Endothelial cell of umbilical vein (primary cell): ENCODE results near the gene SUMO2. TPM values are rescaled to one million over a fixed set of nuclear protein-coding genes. Genes with fewer than 3 reads are reported as not detected.

Source experiments
- BruUV-seq: library from RNA; stranded (reverse); fragments of 400-500 nt; replicated peaks from 2 replicates; lab custom pipeline; 2021; lab: Mats Ljungman, UMichigan
- CTCF ChIA-PET: fragments of 300-600, 350-600 bp; sonication (Branson Sonifier 250); formaldehyde crosslinking; loops from one replicate; lab custom pipeline; 2021; ENCODE audit warnings: antibody characterized with exemption, inconsistent platforms; lab: Charles Lee
- POLR2A ChIA-PET: fragments of 300-600, 350-600 bp; sonication (Branson Sonifier 250); formaldehyde crosslinking; loops from one replicate; lab custom pipeline; 2021; ENCODE audit warnings: antibody characterized with exemption, inconsistent platforms; lab: Charles Lee
- DNase-seq: peaks from one replicate; pipeline ENCODE4 v3.0.0-alpha.2; 2011; ENCODE audit warnings: low read depth, low spot score
- FAIRE-seq: peaks from 2 replicates; lab custom pipeline; 2011; peaks lifted over from hg19 to GRCh38; lab: Jason Lieb, UNC
- H2AFZ ChIP-seq: 2 replicates; pipeline ENCODE4 v1.6.0; 2012; ENCODE audit warnings: low read depth, low read length, control low read depth, inconsistent platforms
- H3K27ac ChIP-seq: 2 replicates; pipeline ENCODE4 v1.5.1; 2011; ENCODE audit warnings: low read depth, mild to moderate bottlenecking, control low read depth, low read length, moderate library complexity; ENCODE audit not compliant: insufficient read depth
- H3K27me3 ChIP-seq, 2 experiments: 2 replicates each; pipeline versions ENCODE4 v1.6.0 to v1.6.1; 2011; ENCODE audit warnings: low read length in 2 of 2, mixed read lengths in 1 of 2; ENCODE audit not compliant: control insufficient read depth in 2 of 2, insufficient read depth in 2 of 2
- H3K36me3 ChIP-seq, 2 experiments: 2 replicates in 1 of 2; 3 replicates in 1 of 2; pipeline ENCODE4 v1.5.1; 2011; ENCODE audit warnings: low read length in 2 of 2, mild to moderate bottlenecking in 1 of 2, moderate library complexity in 1 of 2; ENCODE audit not compliant: control insufficient read depth in 2 of 2, insufficient read depth in 2 of 2; ENCODE audit errors: extremely low read depth in 1 of 2
- H3K4me1 ChIP-seq: 3 replicates; pipeline ENCODE4 v1.5.1; 2011; ENCODE audit warnings: mild to moderate bottlenecking, low read length; ENCODE audit not compliant: control insufficient read depth, insufficient read depth; ENCODE audit errors: extremely low read depth
- H3K4me2 ChIP-seq: 2 replicates; pipeline ENCODE4 v1.6.1; 2011; ENCODE audit warnings: low read length, control low read depth, mixed read lengths; ENCODE audit not compliant: insufficient read depth
- H3K4me3 ChIP-seq, 3 experiments: fragments of 200-600 bp in 1 of 3; sonication (generic), shearing (Covaris generic) in 1 of 3; replicated peaks in 1 of 3; 2 replicates each; pipeline ENCODE4 v1.5.1; 2011 to 2016; ENCODE audit warnings: control low read depth in 3 of 3, low read length in 3 of 3, mild to moderate bottlenecking in 2 of 3, inconsistent platforms in 1 of 3, low read depth in 1 of 3, moderate library complexity in 1 of 3; ENCODE audit not compliant: insufficient read depth in 1 of 3
- H3K79me2 ChIP-seq: 2 replicates; pipeline ENCODE4 v1.6.0; 2012; ENCODE audit warnings: low read length, inconsistent platforms; ENCODE audit not compliant: control insufficient read depth, insufficient read depth
- H3K9ac ChIP-seq: replicated peaks from 2 replicates; pipeline ENCODE3; 2011; ENCODE audit warnings: low read length, control low read depth; ENCODE audit not compliant: insufficient read depth; ENCODE audit errors: extremely low read depth
- H3K9me1 ChIP-seq: replicated peaks from 3 replicates; pipeline ENCODE4 v1.6.0; 2011; ENCODE audit warnings: mild to moderate bottlenecking, low read length; ENCODE audit not compliant: control insufficient read depth, insufficient read depth; ENCODE audit errors: extremely low read depth
- H3K9me3 ChIP-seq: replicated peaks from 2 replicates; pipeline ENCODE4 v1.5.1; 2012; ENCODE audit warnings: low read length, inconsistent platforms; ENCODE audit not compliant: control insufficient read depth, insufficient read depth
- H4K20me1 ChIP-seq: replicated peaks from 2 replicates; pipeline ENCODE3; 2011; ENCODE audit warnings: mild to moderate bottlenecking, low read length; ENCODE audit not compliant: control insufficient read depth, insufficient read depth; ENCODE audit errors: extremely low read depth
- EZH2 ChIP-seq: IDR thresholded peaks from 2 replicates; pipeline ENCODE4 v1.6.1; 2012; ENCODE audit warnings: borderline replicate concordance, low read depth, mild to moderate bottlenecking, moderate library complexity, low read length, inconsistent platforms; ENCODE audit not compliant: severe bottlenecking
- FOS ChIP-seq: IDR thresholded peaks from 2 replicates; pipeline ENCODE4 v1.6.1; 2011; ENCODE audit warnings: mild to moderate bottlenecking, low read length, moderate library complexity, borderline replicate concordance; ENCODE audit not compliant: insufficient read depth
- GATA2 ChIP-seq: IDR thresholded peaks from 2 replicates; pipeline ENCODE4 v1.7.0; 2011; ENCODE audit warnings: low read depth, mild to moderate bottlenecking, moderate library complexity, mixed read lengths, low read length; ENCODE audit not compliant: insufficient read length, insufficient read depth
- JUN ChIP-seq: IDR thresholded peaks from 2 replicates; pipeline ENCODE4 v1.6.1; 2011; ENCODE audit warnings: borderline replicate concordance, low read depth; ENCODE audit not compliant: insufficient read length, insufficient read depth
- MYC ChIP-seq: IDR thresholded peaks from one replicate; pipeline ENCODE4 v1.6.1; 2011; ENCODE audit warnings: mild to moderate bottlenecking, low read depth, low read length
- POLR2A ChIP-seq: IDR thresholded peaks from 2 replicates; pipeline ENCODE4 v1.6.1; 2012; ENCODE audit warnings: low read depth, mild to moderate bottlenecking, control low read depth, low read length
- POLR2AphosphoS5 ChIP-seq: IDR thresholded peaks from 2 replicates; pipeline ENCODE4 v1.6.1; 2012; ENCODE audit warnings: low read depth, mild to moderate bottlenecking, control low read depth, low read length, moderate library complexity; ENCODE audit not compliant: insufficient read depth
- dilution Hi-C: fragments of 300-500 bp; cut with MboI; formaldehyde crosslinking; loops from one replicate; pipeline ENCODE4 v1.15.0; 2019; ENCODE audit warnings: low sequenced_read_pairs; ENCODE audit not compliant: extremely low pct_ligation_motif_present
- intact Hi-C: fragments of 100-400 bp; cut with micrococcal nuclease; formaldehyde crosslinking; loops from one replicate; pipeline ENCODE4 v1.10.0; 2022
- polyA plus RNA-seq, 4 experiments: library from polyadenylated mRNA; depleted of rRNA in 3 of 4; stranded (reverse) in 3 of 4; unstranded in 1 of 4; fragments of >200 nt; gene quantifications; 2 replicates each; pipeline versions ENCODE4 v1.2.1 to v1.2.3, GENCODE V29; 2011 to 2012; ENCODE audit warnings: missing spikeins in 1 of 4
- total RNA-seq: library from RNA; stranded (reverse); gene quantifications from 2 replicates; pipeline ENCODE4 v1.2.3, GENCODE V29; 2021
- TF ChIP-seq, protein P1 (sequence below): IDR thresholded peaks from 2 replicates; pipeline ENCODE4 v1.6.1; 2011; ENCODE audit not compliant: insufficient read depth, insufficient read length
- TF ChIP-seq, protein P2 (sequence below), 2 donors: IDR thresholded peaks; 1 replicate in 1 of 2; 2 replicates in 1 of 2; pipeline ENCODE4 v1.5.1; 2011; ENCODE audit warnings: low read length in 2 of 2, mild to moderate bottlenecking in 2 of 2, moderate library complexity in 2 of 2, control low read depth in 1 of 2, inconsistent platforms in 1 of 2, low read depth in 1 of 2; ENCODE audit not compliant: insufficient read depth in 1 of 2; ENCODE audit errors: extremely low read depth in 1 of 2

SUMO2 gene
- total and polyA plus RNA-seq, 2 donors (not counting 3 experiments of a cell fraction or from before 2014, with no cell fraction given) = 75.6 to 437 TPM

DNA sequence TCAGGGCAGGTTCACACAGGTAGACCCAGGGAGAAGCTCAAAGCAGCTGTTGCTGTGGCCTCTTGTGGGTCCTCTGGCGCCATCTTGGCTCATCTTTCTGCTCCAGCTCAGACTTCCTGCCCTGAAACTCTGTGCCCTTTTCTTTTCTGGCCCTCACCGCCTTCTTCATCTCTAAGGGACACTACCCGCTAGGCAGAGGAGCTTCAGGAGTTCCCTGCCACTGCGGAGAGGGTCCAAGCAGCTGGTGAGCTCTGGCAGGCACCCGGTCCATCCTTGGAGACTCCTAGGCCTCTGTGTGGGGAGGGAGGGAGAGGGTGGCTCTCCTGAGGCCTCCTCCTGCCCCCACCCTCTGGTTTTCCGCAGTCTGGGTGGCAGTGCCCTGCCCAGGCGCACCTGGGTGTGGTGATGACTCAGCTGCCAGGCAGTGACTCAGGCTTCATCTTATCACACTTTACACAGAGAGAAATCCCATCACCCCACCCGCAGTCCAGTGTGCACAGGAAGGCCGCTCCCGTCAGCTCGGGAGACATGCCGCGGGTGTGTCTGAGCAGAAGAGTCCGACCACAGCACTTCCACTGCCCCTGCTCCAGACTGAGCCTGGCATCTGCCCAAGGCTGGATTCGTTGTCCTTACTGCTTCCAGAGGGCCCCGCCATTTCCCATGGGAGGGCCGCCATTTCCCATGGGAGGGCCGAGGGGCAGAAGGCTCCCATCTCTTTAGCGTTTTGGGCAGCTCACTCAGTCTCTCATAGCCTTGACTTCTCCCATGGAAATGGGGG lies 58.5 kb downstream of the SUMO2 start:
- no peaks in the 10 kb centered on the region for H4K20me1 ChIP-seq
- peak overlapping the region; percentile 32 for H3K4me2 ChIP-seq
- dilution Hi-C loops (no loop called here), intact Hi-C loops (loop anchor here (1.0 kb wide), 2 partner anchors 10 to 28 kb away; no protein-coding TSS in a partner anchor)
- H3K9ac ChIP-seq = peak overlapping the region; percentile 60
- POLR2A ChIA-PET = interaction anchor here (0.5 to 1.3 kb wide), 3 partner anchors 10 to 76 kb away, joined by 3 to 7 read pairs (median 3); partner anchors contain the start of gene SUMO2
- CTCF ChIA-PET = interaction anchor here (0.9 to 6.0 kb wide), 13 partner anchors 8 to 146 kb away, joined by 3 to 88 read pairs (median 5); partner anchors contain the start of genes ARMC7, MIF4GD and NT5C
- H3K36me3 ChIP-seq = peaks cover 2 to 3% of the 10 kb centered on the region in 2 experiments
- peaks cover 2% of the 10 kb centered on the region for H3K79me2 ChIP-seq
- H3K4me3 ChIP-seq = no peak overlapping the region
- FAIRE-seq (peak; percentile 93), DNase-seq (peak; percentile 87)
- H3K27me3 ChIP-seq = no peaks in the 10 kb centered on the region
- H3K27ac ChIP-seq = peak overlapping the region; percentile 85
- peak overlapping the region; percentile 88 for H2AFZ ChIP-seq
- no peaks in the 10 kb centered on the region for H3K9me1 ChIP-seq
- peaks cover 17% of the 10 kb centered on the region for H3K4me1 ChIP-seq
- TF ChIP-seq, protein P1, sequence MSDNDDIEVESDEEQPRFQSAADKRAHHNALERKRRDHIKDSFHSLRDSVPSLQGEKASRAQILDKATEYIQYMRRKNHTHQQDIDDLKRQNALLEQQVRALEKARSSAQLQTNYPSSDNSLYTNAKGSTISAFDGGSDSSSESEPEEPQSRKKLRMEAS = no peak
- TF ChIP-seq, protein P2, sequence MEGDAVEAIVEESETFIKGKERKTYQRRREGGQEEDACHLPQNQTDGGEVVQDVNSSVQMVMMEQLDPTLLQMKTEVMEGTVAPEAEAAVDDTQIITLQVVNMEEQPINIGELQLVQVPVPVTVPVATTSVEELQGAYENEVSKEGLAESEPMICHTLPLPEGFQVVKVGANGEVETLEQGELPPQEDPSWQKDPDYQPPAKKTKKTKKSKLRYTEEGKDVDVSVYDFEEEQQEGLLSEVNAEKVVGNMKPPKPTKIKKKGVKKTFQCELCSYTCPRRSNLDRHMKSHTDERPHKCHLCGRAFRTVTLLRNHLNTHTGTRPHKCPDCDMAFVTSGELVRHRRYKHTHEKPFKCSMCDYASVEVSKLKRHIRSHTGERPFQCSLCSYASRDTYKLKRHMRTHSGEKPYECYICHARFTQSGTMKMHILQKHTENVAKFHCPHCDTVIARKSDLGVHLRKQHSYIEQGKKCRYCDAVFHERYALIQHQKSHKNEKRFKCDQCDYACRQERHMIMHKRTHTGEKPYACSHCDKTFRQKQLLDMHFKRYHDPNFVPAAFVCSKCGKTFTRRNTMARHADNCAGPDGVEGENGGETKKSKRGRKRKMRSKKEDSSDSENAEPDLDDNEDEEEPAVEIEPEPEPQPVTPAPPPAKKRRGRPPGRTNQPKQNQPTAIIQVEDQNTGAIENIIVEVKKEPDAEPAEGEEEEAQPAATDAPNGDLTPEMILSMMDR (IDR thresholded peaks at IDR 0.05; ENCODE audit: extremely low read depth in 1 of 2, insufficient read depth in 1 of 2, low read depth in 1 of 2, low read length in 2 of 2) = no peak
- TF ChIP-seq POLR2AphosphoS5 (peak; percentile 82), EZH2 (no peak), FOS (peak; percentile 98), GATA2 (peak; percentile 81), MYC (no peak), POLR2A (peak; percentile 66), JUN (peak; percentile 64)
- no TSS peak for BruUV-seq
- no peaks in the 10 kb centered on the region for H3K9me3 ChIP-seq
